NCI-H2081 (cell line): ENCODE results near the gene RC3H1.
A peak's percentile ranks its signal among the peaks of the same experiment; 100 is the strongest.
"Not testable (repeated sequence)": the region's sequence is repeated elsewhere in the genome, so short reads cannot be mapped to it uniquely, and the experiment has no call there.

Experiments
- DNase-seq, 2 experiments: peaks; one replicate each; lab custom pipeline; 2025; lab: John Stamatoyannopoulos, UW

RC3H1 gene

GRCh38 chr1:173948594-173948993 lies 73.6 kb downstream of the RC3H1 start:
- DNase-seq = no peak

GRCh38 chr1:173946380-173946921 lies 75.7 kb downstream of the RC3H1 start:
- no peak for DNase-seq

- DNase-seq = no peak
Observed at GRCh38 chr1:173937062-173937461, 85.1 kb downstream of the RC3H1 start.

- DNase-seq = no peak
Observed at GRCh38 chr1:173934440-173934839, 87.7 kb downstream of the RC3H1 start.

- not testable (repeated sequence) for DNase-seq
Observed at GRCh38 chr1:173930541-173930940, 91.6 kb downstream of the RC3H1 start.

GRCh38 chr1:173925306-173926242 lies 96.6 kb downstream of the RC3H1 start:
- DNase-seq = no peak

- no peak for DNase-seq
Observed at GRCh38 chr1:173920861-173921260, 101.3 kb downstream of the RC3H1 start.

GRCh38 chr1:173917635-173918493 lies 104.3 kb downstream of the RC3H1 start:
- no peak for DNase-seq

- DNase-seq = no peak
Observed at GRCh38 chr1:173917149-173917548, 105.0 kb downstream of the RC3H1 start, which contains the start of gene SERPINC1. Gene SERPINC1, minus strand, starts transcription at chr1:173917327. Its CDS starts 68 bp downstream, at chr1:173917259.

- DNase-seq = no peak
Observed at GRCh38 chr1:173916667-173917066, 105.5 kb downstream of the RC3H1 start.

- DNase-seq = no peak
Observed at GRCh38 chr1:173915596-173915995, 106.6 kb downstream of the RC3H1 start.

- DNase-seq = no peak
Observed at GRCh38 chr1:173914366-173914871, 107.7 kb downstream of the RC3H1 start.

GRCh38 chr1:173913111-173913510 lies 109.0 kb downstream of the RC3H1 start:
- DNase-seq = no peak

GRCh38 chr1:173903827-173904531 lies 118.2 kb downstream of the RC3H1 start:
- DNase-seq = peak; percentile 8 to 72

GRCh38 chr1:173900992-173901391 lies 121.2 kb downstream of the RC3H1 start:
- no peak for DNase-seq

- DNase-seq = no peak
Observed at GRCh38 chr1:173900427-173900826, 121.7 kb downstream of the RC3H1 start.

GRCh38 chr1:173894189-173894588 lies 128.0 kb downstream of the RC3H1 start:
- DNase-seq = no peak

GRCh38 chr1:173893611-173894010 lies 128.5 kb downstream of the RC3H1 start:
- no peak for DNase-seq

GRCh38 chr1:173889885-173890284 lies 132.3 kb downstream of the RC3H1 start:
- no peak for DNase-seq

- DNase-seq = no peak
Observed at GRCh38 chr1:173888749-173889148, 133.4 kb downstream of the RC3H1 start.

- DNase-seq = no peak
Observed at GRCh38 chr1:173887627-173888026, 134.5 kb downstream of the RC3H1 start.
